NOMO-1 (cell line): ENCODE results near the gene PPOX.

Experiments used
- DNase-seq, 2 experiments: peaks; one replicate each; lab custom pipeline; 2025; ENCODE audit not compliant: unreplicated experiment in 2 of 2; lab: John Stamatoyannopoulos, UW

Gene PPOX

DNA sequence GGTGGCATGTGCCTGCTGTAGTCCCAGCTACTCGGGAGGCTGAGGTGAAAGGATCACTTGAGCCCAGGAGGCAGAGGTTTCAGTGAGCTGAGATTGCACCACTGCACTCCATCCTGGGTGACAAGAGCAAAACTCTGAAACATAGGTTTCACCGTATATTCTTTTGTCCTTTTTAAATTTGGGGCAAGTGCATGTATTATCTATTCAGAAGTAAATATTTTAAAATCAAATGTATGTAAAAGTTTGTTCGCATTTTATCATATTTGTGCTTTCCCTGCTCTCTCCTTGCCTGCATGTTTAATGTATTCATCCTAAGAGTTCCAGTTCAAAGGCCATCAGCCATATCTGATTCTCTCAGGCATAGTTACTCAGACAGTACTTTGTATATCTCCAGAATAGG is 20.4 kb upstream of the PPOX start:
- no peak for DNase-seq

DNA sequence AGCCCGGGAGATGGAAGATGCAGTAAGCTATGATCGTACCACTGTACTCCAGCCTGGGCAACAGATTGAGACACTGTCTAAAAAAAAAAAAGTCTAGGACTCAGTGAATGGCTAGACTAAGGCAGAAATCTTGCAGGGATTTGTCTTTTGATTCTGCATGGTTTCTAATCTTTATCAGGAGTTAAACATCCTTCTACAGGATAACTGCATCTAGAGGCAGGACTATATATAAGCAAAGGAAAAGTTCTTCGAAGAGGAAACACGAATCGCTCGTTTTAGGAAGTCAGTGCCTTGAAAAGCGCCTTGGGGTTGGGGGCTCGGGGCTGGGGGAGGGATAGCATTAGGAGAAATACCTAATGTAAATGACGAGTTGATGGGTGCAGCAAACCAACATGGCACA is 13.1 kb upstream of the PPOX start:
- DNase-seq: no peak

DNA sequence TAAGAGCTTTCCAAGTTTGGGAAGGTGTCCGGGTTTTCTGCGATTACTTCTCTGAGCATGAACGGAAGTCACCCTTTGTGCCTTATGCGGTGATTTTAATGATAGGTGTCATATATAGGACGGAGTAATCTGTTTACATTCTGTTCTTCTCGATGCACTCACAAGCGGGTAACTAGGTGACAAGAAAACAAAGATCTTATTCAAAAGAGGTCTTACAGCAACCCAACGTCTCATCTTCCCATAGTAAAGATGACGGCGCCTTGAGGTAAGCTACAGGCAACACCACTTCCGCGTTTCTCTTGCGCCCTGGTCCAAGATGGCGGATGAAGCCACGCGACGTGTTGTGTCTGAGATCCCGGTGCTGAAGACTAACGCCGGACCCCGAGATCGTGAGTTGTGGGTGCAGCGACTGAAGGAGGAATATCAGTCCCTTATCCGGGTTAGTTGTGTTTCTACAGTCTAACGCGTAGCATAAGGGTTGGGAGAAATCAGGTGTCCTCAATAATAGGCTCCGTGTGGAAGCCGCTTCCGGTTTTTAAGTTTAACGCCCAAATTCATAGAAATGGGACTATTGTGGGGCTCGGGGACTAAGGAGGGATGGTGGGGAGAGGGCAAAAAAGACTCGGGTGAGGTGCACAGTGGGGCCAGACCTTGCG is 12.4 kb upstream of the PPOX start, which contains the start of gene UFC1:
Gene UFC1, plus strand, starts transcription at position 297 of the 656 bp plus-strand sequence. Its CDS starts 20 bp downstream, at position 317.
- peak; percentile 90 to 92 for DNase-seq

DNA sequence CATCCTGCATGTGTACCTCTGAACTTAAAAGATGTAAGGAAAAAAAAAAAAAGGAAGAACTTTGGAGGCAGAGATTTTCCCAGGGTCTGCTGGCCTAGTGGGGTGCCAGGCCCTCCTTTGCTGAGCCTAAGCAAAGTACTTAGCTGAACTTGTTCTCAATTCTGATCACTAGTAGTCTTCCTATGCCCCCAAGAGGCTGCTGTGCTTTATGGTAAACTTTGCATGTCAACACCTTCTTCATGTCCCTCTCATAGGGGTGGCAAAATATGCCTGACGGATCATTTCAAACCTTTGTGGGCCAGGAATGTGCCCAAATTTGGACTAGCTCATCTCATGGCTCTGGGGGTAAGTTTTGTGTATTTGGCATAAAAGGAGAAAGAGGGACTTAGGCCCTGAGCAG is 8.4 kb upstream of the PPOX start:
- no peak for DNase-seq

DNA sequence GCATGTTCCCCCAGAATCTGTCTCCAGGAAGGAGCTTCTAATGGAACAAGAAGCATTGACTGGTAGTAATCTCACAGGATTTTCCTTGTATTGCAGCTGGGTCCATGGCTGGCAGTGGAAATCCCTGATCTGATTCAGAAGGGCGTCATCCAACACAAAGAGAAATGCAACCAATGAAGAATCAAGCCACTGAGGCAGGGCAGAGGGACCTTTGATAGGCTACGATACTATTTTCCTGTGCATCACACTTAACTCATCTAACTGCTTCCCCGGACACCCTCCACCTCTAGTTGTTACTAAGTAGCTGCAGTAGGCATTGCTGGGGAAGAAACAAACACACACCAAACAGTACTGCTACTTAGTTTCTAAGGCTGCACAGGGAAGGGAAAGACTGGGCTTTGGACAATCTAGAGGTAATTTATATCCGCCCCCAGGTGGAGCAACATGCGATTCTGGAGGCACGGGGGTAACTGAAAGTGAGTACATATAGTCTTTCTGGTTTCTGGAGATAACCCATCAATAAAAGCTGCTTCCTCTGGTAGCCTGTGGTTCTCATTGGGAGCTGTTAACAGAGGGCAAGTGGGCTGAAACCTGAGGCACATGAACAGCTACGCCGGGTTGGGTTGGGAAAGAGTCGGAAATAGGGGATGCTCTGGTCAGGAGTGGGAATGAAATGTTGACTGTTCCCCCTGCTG is 7.8 kb upstream of the PPOX start:
- no peak for DNase-seq

DNA sequence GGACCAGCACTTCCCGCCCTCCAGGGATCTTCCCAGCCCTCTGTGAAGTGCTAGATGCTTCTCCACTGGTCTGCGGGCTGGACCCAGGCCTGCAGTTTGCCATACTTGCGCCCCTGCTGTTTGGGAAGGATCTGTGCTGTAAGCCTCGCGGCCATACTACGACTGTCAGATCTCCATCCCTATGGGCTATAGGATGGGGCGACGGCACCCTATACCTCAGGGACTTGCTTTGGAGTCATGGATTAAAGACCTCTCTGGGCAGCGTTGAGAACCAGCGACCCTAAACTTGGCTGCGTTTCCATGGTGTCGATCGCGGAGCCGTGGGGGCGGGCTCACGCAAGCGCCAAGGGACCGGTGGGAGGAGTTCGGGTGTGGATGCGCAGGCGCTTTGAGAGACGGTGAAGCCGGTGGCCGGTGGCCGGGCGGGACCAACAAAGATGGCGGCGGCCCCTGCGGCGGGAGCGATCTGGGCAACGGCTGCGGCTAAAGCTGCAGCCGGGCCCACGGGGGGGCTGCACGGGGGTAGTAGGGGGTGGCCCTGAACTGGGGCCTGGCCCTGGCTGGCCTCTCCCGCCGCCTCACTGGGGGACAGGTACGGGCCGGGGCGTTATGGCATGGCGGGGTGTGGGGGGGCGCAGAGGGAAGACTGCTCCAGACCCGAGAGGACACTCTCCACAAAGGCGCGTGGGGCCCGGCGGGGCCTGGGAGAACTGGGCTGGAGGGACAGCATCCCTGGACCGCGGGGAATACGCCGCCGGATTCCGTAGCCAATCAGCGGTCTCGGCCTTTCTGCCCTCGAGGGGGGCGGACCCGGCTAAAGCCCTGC is 6.9 kb upstream of the PPOX start, which contains the start of gene USP21:
Gene USP21, plus strand, starts transcription at position 414 of the 826 bp plus-strand sequence. CDS start 1,141 bp downstream, outside the sequence.
- DNase-seq: peak; percentile 77 to 92

DNA sequence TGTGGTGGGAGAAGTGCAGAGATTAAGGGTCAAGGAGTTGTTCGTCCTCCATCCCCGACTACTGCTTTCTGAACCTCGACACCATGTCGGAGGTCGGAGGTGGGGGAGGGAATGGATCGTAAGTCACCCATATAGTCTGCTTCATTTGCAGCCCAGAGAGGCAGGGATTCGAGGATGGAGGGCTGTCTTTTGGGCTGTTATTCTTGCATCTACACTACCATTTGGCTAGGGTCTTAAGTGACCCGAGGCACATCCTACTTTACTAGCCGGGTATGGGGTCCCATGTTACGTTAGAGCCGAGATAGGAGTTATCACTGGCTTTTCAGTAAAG is 6.3 kb upstream of the PPOX start:
- DNase-seq: no peak

DNA sequence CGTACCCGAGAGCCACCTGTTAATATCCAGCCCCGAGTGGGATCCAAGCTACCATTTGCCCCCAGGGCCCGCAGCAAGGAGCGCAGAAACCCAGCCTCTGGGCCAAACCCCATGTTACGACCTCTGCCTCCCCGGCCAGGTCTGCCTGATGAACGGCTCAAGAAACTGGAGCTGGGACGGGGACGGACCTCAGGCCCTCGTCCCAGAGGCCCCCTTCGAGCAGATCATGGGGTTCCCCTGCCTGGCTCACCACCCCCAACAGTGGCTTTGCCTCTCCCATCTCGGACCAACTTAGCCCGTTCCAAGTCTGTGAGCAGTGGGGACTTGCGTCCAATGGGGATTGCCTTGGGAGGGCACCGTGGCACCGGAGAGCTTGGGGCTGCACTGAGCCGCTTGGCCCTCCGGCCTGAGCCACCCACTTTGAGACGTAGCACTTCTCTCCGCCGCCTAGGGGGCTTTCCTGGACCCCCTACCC is 5.5 kb upstream of the PPOX start:
- DNase-seq: no peak

DNA sequence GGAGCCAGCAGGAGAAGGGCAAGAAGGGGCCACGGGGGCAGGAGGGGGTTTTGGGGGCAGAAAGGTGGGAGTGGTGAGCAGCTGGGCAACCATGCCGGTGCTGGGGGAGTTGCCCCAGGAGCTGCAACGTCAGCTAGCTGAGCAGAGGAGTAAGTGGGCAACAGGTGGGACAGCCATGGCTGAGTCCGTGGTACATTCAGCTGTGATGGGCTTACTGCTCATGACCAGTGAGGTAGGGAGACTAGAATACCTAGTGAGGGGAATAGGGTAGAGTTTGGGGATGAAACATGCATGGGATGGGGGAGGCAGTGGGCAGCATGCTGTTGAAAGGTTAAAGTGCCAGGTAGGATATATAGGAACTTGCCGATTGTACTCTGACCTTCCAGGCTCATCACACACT is 4.6 kb upstream of the PPOX start:
- DNase-seq: no peak

DNA sequence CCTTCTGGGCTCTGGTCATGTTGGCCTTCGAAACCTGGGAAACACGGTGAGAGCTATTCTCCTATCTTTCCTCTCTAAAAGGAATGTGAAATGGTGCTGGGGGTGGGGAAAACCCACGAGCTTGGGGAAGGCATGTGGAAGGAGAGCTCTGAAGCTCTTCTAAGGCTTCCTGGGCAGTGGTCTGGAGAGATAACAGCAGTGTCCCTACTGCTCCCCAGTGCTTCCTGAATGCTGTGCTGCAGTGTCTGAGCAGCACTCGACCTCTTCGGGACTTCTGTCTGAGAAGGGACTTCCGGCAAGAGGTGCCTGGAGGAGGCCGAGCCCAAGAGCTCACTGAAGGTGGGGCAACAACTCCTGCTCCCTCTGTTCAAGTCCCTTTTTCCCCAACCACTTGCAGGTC is 4.2 kb upstream of the PPOX start:
- DNase-seq: no peak

DNA sequence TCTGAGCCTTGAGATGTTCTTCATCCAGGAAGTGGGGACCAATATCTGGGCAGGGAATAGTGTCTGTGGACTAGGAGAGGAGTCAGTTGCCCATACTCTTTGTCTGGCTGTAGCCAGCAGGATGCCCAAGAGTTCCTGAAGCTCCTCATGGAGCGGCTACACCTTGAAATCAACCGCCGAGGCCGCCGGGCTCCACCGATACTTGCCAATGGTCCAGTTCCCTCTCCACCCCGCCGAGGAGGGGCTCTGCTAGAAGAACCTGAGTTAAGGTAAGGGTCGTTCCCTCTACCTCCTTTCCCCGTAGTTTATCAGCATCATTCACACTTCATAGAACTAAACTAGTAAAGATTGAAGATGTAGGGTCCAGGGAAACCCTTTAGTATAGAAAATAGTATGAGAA is 3.4 kb upstream of the PPOX start:
- no peak for DNase-seq

DNA sequence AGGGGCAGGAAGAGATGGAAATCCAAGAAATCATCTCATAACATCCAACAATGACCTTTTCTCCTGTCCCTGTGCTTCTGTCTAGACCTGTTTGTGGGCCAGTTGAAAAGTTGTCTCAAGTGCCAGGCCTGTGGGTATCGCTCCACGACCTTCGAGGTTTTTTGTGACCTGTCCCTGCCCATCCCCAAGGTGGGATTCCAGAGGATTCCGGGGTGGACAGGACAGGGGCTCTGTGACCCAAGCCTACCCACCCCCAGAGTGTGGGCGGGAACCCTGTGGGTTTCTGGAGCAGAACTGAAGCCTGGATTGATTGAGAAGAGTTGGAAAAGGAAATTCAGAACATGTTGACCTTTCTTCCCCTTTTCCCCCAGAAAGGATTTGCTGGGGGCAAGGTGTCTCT is 2.4 kb upstream of the PPOX start:
- DNase-seq: no peak

DNA sequence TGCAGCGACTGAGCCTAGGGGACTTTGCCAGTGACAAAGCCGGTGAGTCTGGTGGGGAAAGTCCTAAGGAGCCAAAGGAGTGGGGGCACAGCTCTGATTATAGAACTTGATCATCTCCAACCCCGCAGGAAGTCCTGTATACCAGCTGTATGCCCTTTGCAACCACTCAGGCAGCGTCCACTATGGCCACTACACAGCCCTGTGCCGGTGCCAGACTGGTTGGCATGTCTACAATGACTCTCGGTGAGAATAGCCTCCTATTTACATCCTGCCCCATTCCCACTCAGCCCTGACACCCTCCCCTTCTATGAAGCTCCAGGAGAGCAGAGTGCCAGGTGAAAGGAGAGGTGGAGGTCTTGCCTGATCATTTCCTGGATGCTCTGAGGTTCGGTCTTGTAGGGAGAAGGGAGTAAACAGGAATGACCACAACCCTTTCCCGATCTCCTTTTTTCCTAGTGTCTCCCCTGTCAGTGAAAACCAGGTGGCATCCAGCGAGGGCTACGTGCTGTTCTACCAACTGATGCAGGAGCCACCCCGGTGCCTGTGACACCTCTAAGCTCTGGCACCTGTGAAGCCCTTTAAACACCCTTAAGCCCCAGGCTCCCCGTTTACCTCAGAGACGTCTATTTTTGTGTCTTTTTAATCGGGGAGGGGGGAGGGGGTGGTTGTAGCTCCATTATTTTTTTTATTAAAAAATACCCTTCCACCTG is 1.2 kb upstream of the PPOX start:
- DNase-seq: no peak

DNA sequence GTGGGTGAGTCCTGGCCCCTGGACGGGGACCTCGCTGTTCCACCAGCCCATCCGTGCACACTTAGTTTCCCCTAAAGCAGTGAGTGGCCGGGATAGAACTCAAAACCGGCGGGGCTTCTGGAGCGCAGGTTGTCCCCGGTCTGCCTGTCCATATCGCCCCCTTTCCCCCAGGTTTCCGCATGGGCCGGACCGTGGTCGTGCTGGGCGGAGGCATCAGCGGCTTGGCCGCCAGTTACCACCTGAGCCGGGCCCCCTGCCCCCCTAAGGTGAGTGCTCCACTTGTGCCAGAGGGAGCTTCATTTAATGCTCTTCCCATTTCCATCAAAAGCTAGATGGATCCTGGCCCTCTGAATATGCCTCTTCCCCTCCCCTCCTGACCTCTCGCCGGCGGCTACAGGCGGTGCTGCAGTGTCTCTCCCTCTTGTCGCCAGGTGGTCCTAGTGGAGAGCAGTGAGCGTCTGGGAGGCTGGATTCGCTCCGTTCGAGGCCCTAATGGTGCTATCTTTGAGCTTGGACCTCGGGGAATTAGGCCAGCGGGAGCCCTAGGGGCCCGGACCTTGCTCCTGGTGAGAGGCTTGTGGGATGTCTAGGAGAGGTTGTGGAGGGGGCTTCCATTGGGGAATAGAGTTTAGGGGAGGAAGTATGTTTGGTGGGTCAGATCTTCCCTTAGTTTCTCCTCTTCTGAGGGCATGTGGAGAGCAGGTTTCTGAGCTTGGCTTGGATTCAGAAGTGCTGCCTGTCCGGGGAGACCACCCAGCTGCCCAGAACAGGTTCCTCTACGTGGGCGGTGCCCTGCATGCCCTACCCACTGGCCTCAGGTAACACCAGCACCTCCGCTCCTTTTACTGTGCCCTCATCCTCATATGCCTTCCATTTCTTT is 683 bp downstream of the PPOX start:
- DNase-seq: peak in 1 of 2 experiments; percentile 15

DNA sequence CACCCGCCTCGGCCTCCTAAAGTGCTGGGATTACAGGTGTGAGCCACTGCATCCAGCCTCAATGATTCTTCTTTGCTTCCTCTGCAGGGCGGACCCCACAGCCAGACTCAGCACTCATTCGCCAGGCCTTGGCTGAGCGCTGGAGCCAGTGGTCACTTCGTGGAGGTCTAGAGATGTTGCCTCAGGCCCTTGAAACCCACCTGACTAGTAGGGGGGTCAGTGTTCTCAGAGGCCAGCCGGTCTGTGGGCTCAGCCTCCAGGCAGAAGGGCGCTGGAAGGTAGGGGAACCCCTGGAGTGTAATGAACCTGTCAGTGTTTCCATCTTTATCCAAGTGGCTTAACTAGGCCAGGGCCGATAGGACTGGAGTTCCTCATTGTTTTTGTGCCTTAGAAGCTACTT is 2.7 kb downstream of the PPOX start:
- no peak for DNase-seq

DNA sequence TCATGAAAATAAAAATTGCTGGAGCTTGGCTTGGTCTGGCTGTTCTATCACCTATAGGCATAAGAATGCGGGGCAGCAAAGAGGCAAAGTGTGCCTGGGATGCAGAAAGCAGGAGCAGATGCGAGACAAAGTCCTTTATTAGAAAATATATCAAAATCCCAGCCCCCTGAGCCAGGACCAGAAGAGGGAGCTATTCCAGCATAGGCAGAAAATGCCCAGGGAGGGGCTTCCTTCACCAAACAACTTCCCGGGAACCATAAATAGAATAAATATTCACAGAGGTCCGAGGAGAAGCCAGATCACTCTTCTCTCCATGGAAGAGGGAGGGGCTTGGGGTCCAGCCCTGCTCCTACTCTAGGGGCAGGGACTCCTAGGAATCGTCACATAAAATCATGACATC is 5.0 kb downstream of the PPOX start:
- no peak for DNase-seq

DNA sequence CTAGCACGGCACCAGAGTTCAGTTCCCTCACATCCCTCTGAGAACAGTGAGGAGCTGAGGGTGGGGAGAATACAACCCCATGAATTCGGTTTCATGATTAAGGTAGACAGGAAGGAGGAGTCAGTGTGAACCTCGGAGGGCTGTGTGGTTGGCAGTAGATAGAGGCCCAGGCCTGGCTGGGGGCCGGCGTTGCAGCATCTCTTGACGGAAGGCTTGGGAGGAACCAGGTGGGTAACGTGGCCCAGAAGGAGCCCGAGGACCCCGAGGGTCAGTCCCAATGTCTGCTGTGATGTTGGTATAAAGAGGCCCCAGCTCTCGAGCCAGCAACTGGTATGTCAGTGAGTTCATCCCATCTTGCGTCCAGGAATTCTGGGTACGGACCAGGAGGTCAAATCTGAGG is 5.5 kb downstream of the PPOX start:
- no peak for DNase-seq

DNA sequence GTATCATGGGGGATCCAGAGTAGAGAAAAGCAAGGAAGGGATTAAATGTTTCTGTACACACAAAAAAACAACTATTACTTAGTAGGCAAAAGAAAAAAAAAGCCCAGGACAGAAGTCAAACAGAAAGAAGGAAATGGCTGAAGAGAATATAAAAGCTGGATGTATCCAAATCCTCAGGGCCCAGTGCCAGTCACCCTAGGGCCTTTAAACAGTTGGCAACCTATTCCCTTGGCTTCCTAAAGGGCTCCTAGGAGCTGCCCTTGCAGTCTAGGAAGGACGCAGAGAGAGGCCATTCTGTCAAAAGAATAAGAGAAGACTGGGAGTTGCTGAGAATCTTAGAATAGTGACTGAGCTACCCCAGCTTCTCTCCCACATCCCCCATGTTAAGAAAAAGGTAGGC is 6.1 kb downstream of the PPOX start:
- no peak for DNase-seq

DNA sequence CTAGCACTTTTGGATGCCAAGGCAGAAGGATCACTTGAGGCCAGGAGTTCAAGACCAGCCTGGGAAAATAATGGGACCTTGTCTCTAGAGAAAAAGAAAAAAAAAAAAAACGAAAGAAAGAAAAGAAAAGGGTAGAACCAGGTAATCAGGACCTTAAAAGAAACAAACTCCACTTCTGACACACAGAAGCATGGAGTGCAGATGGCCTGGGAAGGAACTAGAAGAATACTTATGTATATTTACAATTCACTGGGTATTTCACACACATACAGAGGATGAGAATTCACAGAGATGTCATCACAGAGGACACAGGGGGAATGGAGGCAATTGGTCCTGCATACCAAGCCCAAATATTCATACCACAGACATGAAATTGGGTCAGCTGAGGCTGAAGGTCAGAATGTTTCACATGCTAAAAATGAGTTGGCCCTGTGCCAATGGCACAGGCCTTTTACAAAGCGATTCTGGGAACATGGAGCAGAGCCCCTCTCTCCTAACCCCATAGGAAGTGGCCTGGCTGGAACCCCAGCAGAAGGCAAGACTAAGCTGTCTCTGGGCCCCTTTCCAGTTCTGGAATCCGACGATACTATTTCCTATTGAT is 6.7 kb downstream of the PPOX start:
- DNase-seq: no peak

DNA sequence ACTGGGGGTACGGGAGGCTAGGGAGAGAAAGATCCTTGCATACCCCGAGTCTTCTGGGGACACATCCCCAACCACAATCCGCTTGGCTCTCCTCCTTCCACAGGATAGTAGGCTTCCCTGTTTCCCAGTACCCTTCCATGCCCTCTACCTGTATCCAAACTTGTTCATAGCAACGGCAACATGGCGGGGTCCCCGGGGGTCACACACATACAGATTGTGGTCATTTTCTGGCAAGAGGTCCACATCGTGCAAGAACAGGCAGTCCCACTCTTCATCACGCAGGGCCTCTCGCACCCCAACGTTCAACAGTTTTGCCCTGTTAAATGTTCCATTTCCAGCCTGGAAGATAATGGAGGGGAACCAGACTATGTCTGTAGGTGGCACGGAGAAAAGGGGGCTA is 7.5 kb downstream of the PPOX start:
- no peak for DNase-seq
